Pons (tissue), 1 donor: Measurements from ENCODE around the gene SERGEF.

Source experiments
- DNase-seq: peaks from one replicate; pipeline ENCODE4 v3.0.0-alpha.2; 2016; ENCODE audit warnings: low spot score

SERGEF gene

GRCh38 chr11:17813391-17814059 is 199.3 kb downstream of the SERGEF start:
- DNase-seq = no peak

GRCh38 chr11:17812865-17813187 is 200.0 kb downstream of the SERGEF start:
- no peak for DNase-seq

GRCh38 chr11:17812091-17812864 is 200.6 kb downstream of the SERGEF start:
- no peak for DNase-seq

GRCh38 chr11:17811352-17811751 is 201.5 kb downstream of the SERGEF start:
- no peak for DNase-seq

- DNase-seq = no peak
Measured at GRCh38 chr11:17810746-17811145, 202.1 kb downstream of the SERGEF start.

GRCh38 chr11:17810041-17810440 is 202.8 kb downstream of the SERGEF start:
- no peak for DNase-seq

- no peak for DNase-seq
Measured at GRCh38 chr11:17807034-17807433, 205.8 kb downstream of the SERGEF start.

GRCh38 chr11:17805873-17806272 is 207.0 kb downstream of the SERGEF start:
- no peak for DNase-seq

GRCh38 chr11:17805043-17805442 is 207.8 kb downstream of the SERGEF start:
- no peak for DNase-seq

- DNase-seq = no peak
Measured at GRCh38 chr11:17803754-17804334, 209.0 kb downstream of the SERGEF start.

GRCh38 chr11:17802491-17802890 is 210.4 kb downstream of the SERGEF start:
- no peak for DNase-seq

GRCh38 chr11:17801166-17801565 is 211.7 kb downstream of the SERGEF start:
- no peak for DNase-seq

- DNase-seq = no peak
Measured at GRCh38 chr11:17799147-17799546, 213.7 kb downstream of the SERGEF start.

GRCh38 chr11:17798716-17799115 is 214.1 kb downstream of the SERGEF start:
- no peak for DNase-seq

GRCh38 chr11:17798253-17798652 is 214.6 kb downstream of the SERGEF start:
- DNase-seq = no peak

- no peak for DNase-seq
Measured at GRCh38 chr11:17796154-17796553, 216.7 kb downstream of the SERGEF start.

GRCh38 chr11:17794981-17795380 is 217.9 kb downstream of the SERGEF start:
- no peak for DNase-seq

- no peak for DNase-seq
Measured at GRCh38 chr11:17793642-17794170, 219.1 kb downstream of the SERGEF start.

- DNase-seq = no peak
Measured at GRCh38 chr11:17792161-17792560, 220.7 kb downstream of the SERGEF start.

GRCh38 chr11:17791144-17791543 is 221.7 kb downstream of the SERGEF start:
- no peak for DNase-seq

- DNase-seq = no peak
Measured at GRCh38 chr11:17790453-17790852, 222.4 kb downstream of the SERGEF start.

GRCh38 chr11:17788084-17788483 is 224.8 kb downstream of the SERGEF start:
- DNase-seq = no peak
